Stomach (tissue), 4 donors: ENCODE results near the gene GAK.

Experiments used
- CTCF ChIP-seq, 7 experiments: fragments of 450-650 bp in 4 of 7; fragments of 200-600 bp in 3 of 7; sonication (generic) in 3 of 7; IDR thresholded peaks; one replicate each; pipeline ENCODE4 v1.5.1; 2016 to 2019; ENCODE audit warnings: antibody characterized with exemption in 7 of 7, control low read depth in 2 of 7, mild to moderate bottlenecking in 1 of 7
- EP300 ChIP-seq: sonication (generic); formaldehyde crosslinking; IDR thresholded peaks from one replicate; pipeline ENCODE4 v1.6.1; 2017; ENCODE audit warnings: antibody characterized with exemption
- POLR2A ChIP-seq, 4 donors: fragments of 450-650 bp; IDR thresholded peaks; one replicate each; pipeline ENCODE4 v1.6.1; 2016; ENCODE audit warnings: antibody characterized with exemption in 4 of 4, control low read depth in 2 of 4, mild to moderate bottlenecking in 1 of 4, moderate library complexity in 1 of 4

- TF ChIP-seq CTCF (IDR thresholded peaks at IDR 0.05) (no peak), POLR2A (IDR thresholded peaks at IDR 0.05) (no peak), EP300 (no peak)
Measured at GRCh38 chr4:961351-962230, 29.5 kb upstream of the GAK start.
